Keratinocyte (primary cell): ENCODE results near the gene UCN2.
"Not testable (repeated sequence)": the region's sequence is repeated elsewhere in the genome, so short reads cannot be mapped to it uniquely, and the experiment has no call there.

Source experiments
- CTCF ChIP-seq, 3 experiments: IDR thresholded peaks in 1 of 3; conservative IDR thresholded peaks in 1 of 3; optimal IDR thresholded peaks in 1 of 3; 2 replicates in 2 of 3; 3 replicates in 1 of 3; pipeline versions ENCODE3 to v1.5.1; 2011; ENCODE audit warnings: low read length in 3 of 3, mild to moderate bottlenecking in 3 of 3, moderate library complexity in 2 of 3, control low read depth in 1 of 3, inconsistent platforms in 1 of 3; ENCODE audit not compliant: insufficient read depth in 2 of 3; ENCODE audit errors: extremely low read depth in 1 of 3
- EZH2 ChIP-seq: IDR thresholded peaks from one replicate; pipeline ENCODE4 v1.6.1; 2012; ENCODE audit warnings: inconsistent platforms, mild to moderate bottlenecking, low read length, moderate library complexity

DNA sequence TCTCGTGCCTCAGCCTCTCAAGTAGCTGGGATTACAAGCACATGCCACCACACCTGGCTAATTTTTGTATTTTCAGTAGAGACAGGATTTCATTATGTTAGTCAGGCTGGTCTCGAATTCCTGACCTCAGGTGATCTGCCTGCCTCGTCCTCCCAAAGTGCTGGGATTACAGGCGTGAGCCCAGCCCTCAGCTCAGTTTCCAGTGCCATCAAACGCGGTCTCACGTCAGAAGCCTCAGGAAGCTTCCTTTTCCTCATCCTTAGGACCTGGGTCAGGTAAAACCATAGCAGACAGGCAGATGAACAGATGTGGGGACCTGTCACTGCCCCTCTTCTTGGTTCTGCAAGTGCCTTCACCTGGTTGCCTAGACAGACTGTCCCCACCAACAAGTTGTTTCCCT is 11.9 kb downstream of the UCN2 start:
- not testable (repeated sequence) for TF ChIP-seq CTCF (optimal IDR thresholded peaks at IDR 0.05 in 1 of 3, IDR thresholded peaks at IDR 0.05 in 1 of 3, conservative IDR thresholded peaks at IDR 0.05 in 1 of 3; ENCODE audit: extremely low read depth in 1 of 3, insufficient read depth in 2 of 3, low read length in 3 of 3); EZH2
